ENCODE measurements around the gene SATB1.
A peak's percentile ranks its signal among the peaks of the same experiment; 100 is the strongest.

The SATB1 gene

DNA sequence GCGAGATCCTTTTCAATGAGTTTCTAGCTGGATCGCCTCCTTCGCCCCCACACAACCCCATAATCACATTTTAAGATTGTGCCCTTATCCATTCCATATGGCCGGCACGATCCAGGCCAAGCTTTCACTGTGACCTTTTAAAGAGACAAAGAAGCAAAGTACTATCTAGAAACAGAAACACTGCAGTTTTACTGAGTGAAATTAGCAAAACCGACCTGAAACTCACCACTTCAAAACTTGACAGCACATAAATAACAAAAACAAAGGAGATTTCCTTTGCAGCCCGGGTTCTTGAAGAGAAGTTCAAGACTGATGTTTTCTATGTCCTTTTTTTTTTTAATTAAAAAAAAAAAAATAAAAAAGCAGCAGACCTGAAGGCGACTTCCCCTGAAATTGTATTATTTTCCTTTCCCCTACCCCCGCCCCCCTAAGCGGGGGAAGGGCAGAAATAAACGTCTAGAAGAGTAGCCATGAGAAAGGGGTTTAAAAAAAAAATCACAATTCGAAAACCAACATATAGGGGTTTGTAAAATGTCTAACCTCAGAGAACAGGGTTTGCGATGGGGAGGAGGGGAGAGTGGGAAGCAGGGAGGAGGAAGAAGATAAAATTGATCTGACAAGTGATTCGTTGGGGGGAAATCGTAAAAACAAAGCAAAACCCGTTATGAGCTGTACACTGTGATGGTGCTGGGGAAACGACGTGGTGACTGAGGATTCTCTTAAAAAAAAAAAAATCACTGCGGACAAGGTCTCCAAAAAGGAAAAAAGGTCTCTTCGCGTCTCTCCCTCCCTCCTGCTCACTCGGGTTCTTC is 1.5 kb downstream of the SATB1 start:
- Histone ChIP-seq H3K36me3 (ENCODE audit: insufficient read depth, low read length) (no peaks in the 10 kb centered on the region), H3K9me3 (ENCODE audit: control insufficient read depth, insufficient read depth, low read length) (no peaks in the 10 kb centered on the region), H3K9ac (ENCODE audit: low read depth, low read length) (peak overlapping the region; percentile 83), H3K4me1 (ENCODE audit: insufficient read depth, low read length) (peaks cover 8% of the 10 kb centered on the region; the same call in 1 of the 2 replicates)

DNA sequence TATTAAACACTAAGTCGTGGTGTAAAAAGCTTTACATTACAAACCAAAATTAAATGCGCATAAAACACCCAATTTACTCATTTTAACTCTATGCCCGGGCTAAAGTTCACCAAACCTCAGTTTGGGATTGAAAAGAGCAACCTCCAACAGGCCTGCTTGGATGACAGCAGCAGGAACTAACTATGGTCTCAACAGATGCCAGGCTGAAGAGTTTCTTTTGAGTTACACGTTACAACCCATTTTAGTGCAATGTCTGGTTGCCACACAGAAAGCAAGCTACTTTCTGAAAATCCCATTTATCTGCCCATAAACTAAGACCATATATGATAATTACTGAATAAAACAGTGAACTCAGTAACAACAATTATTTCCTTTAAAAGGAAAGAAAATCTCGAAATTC is 2.2 kb downstream of the SATB1 start:
- H3K9me3 ChIP-seq (ENCODE audit: control insufficient read depth, insufficient read depth, low read length) = no peaks in the 10 kb centered on the region
- peak overlapping the region; percentile 83; the same call in 1 of the 2 replicates for H3K9ac ChIP-seq (ENCODE audit: low read depth, low read length)
- H3K4me1 ChIP-seq (ENCODE audit: insufficient read depth, low read length) = 0 out of 2 replicates have a peak, but pooled peaks cover 8% of the 10 kb centered on the region
- H3K36me3 ChIP-seq (ENCODE audit: insufficient read depth, low read length) = no peaks in the 10 kb centered on the region

DNA sequence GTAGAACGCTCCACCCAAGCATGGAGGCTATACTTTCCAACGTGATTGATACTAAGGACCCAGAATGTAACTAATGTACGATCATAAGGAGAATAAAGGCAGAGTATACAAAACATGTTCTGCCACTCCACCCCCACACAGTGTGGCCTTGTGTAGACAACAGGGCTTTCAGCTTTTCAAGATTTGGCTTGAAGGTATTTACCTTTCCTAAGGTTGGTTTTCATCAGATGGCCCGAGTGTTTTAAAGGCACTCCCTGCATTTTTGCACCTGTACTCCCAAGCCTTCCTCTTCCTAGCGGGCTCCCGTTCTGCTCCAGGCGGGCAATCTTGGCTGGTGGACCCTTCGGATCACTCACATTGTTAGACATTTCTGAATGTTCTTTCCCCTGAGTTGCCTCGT is 4.6 kb downstream of the SATB1 start:
- H3K9ac ChIP-seq (ENCODE audit: low read depth, low read length) = no peak overlapping the region
- 0 out of 2 replicates have a peak, but pooled peaks cover 8% of the 10 kb centered on the region for H3K4me1 ChIP-seq (ENCODE audit: insufficient read depth, low read length)
- no peaks in the 10 kb centered on the region for H3K9me3 ChIP-seq (ENCODE audit: control insufficient read depth, insufficient read depth, low read length)
- H3K36me3 ChIP-seq (ENCODE audit: insufficient read depth, low read length) = no peaks in the 10 kb centered on the region; the same call in 1 of the 2 replicates

DNA sequence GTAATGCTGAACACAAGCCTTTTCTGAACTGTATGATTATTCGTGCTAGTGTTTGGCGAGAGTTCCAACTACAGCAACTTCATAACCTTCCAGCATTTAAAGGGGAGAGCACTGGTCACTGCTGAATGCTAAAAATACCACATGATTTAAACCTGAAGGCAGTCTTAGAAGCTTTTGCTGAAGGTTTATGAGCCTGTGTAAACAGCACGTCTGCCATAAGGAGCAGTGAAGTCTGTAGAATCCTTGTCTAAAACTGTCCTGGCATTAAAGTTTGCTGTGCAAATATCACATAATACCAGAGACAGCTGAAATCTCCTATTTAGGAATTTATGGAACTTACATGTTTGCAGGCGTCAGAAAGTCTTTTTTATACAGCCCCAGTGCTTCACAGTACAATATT is 5.9 kb downstream of the SATB1 start:
- H3K9ac ChIP-seq (ENCODE audit: low read depth, low read length) = no peak overlapping the region
- 0 out of 2 replicates have a peak, but pooled peaks cover 8% of the 10 kb centered on the region for H3K4me1 ChIP-seq (ENCODE audit: insufficient read depth, low read length)
- no peaks in the 10 kb centered on the region; the same call in 1 of the 2 replicates for H3K36me3 ChIP-seq (ENCODE audit: insufficient read depth, low read length)
- H3K9me3 ChIP-seq (ENCODE audit: control insufficient read depth, insufficient read depth, low read length) = no peaks in the 10 kb centered on the region

DNA sequence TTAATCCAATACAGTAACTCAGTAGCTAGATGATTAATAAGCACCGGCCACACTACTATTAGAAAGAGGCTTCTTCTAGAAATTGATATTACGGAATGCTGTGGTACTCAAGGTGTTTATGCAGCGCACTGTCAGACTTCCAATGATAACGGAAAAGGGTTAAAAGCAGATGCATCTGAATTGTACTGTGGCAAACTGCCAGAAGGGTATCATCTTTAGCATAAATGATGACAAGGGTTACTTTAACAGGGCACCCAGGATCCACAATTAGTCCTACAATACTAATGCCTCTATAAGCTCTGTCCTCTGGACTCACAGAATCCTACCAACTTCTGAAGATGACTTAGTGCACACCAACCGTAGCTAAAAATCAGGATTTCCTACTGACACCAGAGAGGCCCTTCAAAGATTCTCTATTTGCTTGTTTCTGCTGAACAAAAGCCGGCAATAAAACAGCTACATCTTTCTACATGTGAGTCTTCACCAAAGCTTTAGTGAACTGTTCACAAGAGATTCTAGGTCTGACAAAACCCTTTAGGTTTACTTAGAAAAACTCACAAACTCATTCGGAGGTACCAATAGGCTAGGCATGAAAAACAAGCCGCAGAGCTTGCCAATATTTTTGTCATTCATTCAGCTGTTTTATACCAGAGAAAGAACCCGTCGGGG is 7.1 kb downstream of the SATB1 start:
- 0 out of 2 replicates have a peak, but pooled peaks cover 6% of the 10 kb centered on the region for H3K4me1 ChIP-seq (ENCODE audit: insufficient read depth, low read length)
- H3K9ac ChIP-seq (ENCODE audit: low read depth, low read length) = no peak overlapping the region
- no peaks in the 10 kb centered on the region; the same call in 1 of the 2 replicates for H3K36me3 ChIP-seq (ENCODE audit: insufficient read depth, low read length)
- H3K9me3 ChIP-seq (ENCODE audit: control insufficient read depth, insufficient read depth, low read length) = no peaks in the 10 kb centered on the region

DNA sequence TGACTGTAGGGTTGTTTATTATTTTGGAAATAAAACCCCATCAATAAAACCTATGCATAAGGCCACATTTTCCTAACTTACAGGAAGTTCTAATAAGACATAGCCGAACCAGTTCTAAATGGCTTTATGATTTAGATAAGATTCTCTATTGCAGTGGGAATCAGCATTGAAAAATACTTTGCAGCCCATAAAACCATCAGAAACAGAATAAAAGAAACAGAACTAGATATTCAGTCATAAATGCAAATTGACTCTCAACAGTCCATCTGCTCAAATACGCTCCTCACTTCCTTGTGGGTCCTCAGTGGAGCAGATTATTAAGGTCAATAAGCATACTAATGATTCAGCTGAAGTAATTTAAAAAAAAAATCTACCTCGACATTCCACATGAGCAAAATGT is 8.8 kb downstream of the SATB1 start:
- Histone ChIP-seq H3K9me3 (ENCODE audit: control insufficient read depth, insufficient read depth, low read length) (no peaks in the 10 kb centered on the region), H3K9ac (ENCODE audit: low read depth, low read length) (no peak overlapping the region), H3K4me1 (ENCODE audit: insufficient read depth, low read length) (no peaks in the 10 kb centered on the region), H3K36me3 (ENCODE audit: insufficient read depth, low read length) (no peaks in the 10 kb centered on the region; the same call in 1 of the 2 replicates)

DNA sequence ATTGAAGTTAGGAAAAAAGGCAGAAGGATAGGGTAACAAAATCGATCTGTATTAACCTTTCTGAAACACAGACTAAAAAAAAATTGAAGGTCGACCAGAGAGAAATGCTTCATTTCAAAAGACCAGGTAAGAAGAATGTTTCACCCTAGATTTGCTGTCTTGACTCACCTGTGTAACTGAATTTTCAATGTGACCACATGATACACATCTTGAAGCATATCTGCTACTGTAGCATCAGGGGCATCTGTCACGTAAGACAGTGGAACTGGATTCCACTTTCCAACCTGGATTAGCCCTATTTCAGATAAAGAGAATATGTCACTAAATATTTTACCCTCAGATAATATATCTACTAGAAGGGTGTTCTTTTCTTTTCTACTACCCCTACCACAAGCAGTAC is 9.3 kb downstream of the SATB1 start:
- Histone ChIP-seq H3K9me3 (ENCODE audit: control insufficient read depth, insufficient read depth, low read length) (no peaks in the 10 kb centered on the region), H3K36me3 (ENCODE audit: insufficient read depth, low read length) (no peaks in the 10 kb centered on the region; the same call in 1 of the 2 replicates), H3K9ac (ENCODE audit: low read depth, low read length) (no peak overlapping the region), H3K4me1 (ENCODE audit: insufficient read depth, low read length) (no peaks in the 10 kb centered on the region)

DNA sequence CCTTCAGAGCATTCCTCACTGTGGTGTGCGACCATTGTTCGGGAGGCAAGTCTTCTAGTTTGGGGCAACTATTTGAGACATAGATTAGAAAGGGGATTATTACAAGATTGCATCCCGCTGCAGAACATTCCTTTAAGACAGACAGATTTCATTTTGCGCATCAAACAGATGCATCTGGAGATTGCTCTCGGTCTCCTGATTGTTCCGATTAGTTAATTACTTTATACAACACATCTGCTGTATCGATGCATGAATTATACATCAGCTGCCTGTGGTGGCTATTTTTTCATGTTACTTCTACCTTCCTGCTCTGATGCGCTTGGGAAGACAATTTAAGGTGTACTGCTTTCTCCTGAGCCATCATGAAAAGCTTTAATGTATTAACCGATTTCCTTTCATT is 10.0 kb downstream of the SATB1 start:
- H3K36me3 ChIP-seq (ENCODE audit: insufficient read depth, low read length) = no peaks in the 10 kb centered on the region; the same call in 1 of the 2 replicates
- H3K9me3 ChIP-seq (ENCODE audit: control insufficient read depth, insufficient read depth, low read length) = no peaks in the 10 kb centered on the region
- no peaks in the 10 kb centered on the region for H3K4me1 ChIP-seq (ENCODE audit: insufficient read depth, low read length)
- H3K9ac ChIP-seq (ENCODE audit: low read depth, low read length) = no peak overlapping the region

DNA sequence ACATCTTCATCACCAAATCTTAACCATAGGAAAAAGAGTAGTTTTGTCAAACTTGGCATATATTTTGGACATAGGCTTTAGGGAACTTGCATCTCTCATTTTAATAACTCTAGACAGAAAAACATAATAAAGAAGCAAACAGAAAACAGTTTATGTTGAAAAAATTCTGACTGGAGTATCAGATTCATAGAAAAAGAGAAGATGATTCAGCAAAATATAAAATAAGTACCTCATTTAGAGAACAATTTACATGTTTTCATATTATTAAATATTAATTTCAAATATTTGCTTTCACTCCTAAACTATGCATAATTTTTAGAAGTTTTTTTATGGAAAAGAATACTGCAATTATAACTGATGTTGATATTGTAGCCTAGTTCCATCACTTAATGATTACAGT is 12.5 kb downstream of the SATB1 start:
- Histone ChIP-seq H3K9ac (ENCODE audit: low read depth, low read length) (no peak overlapping the region), H3K36me3 (ENCODE audit: insufficient read depth, low read length) (no peaks in the 10 kb centered on the region; the same call in 1 of the 2 replicates), H3K9me3 (ENCODE audit: control insufficient read depth, insufficient read depth, low read length) (no peaks in the 10 kb centered on the region), H3K4me1 (ENCODE audit: insufficient read depth, low read length) (no peaks in the 10 kb centered on the region; the same call in 1 of the 2 replicates)

DNA sequence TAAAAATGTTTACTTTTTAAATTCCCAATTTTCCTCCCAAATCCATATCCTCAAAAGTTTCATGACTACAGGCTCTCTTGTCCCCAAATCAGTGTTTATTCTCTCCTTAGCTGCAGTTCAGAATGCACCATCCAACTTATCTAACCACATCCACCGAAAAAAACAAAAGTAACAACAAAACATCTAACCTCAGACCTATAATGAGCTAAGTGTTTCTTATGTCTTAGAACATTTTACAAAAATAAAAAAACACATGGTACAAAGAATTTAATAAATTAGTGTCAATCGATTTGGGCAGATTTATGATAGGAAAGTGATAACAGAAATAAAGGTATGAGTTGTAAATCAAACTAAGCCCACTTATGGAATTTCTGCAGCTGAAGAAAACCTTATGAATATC is 13.6 kb downstream of the SATB1 start:
- Histone ChIP-seq H3K9me3 (ENCODE audit: control insufficient read depth, insufficient read depth, low read length) (no peaks in the 10 kb centered on the region), H3K36me3 (ENCODE audit: insufficient read depth, low read length) (no peaks in the 10 kb centered on the region; the same call in 1 of the 2 replicates), H3K9ac (ENCODE audit: low read depth, low read length) (no peak overlapping the region), H3K4me1 (ENCODE audit: insufficient read depth, low read length) (no peaks in the 10 kb centered on the region; the same call in 1 of the 2 replicates)

DNA sequence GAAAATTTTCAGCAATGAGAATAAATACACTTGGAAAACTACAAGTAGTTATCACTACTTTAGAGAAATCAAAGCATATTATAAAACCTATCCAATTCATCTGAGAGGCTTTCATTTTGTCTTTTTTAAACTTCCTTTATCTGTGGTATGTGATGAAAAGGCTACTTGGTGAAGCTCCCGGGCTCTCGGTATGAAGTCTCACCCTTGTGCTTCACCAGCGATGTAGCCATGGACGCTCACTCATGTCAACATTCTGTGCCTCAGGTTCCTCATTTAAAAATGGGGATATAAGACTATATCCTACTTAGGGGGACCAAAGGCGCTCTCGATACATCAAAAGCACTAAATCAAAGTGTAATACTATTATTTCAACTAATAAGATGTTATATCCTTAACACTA is 14.9 kb downstream of the SATB1 start:
- Histone ChIP-seq H3K9me3 (ENCODE audit: control insufficient read depth, insufficient read depth, low read length) (no peaks in the 10 kb centered on the region), H3K4me1 (ENCODE audit: insufficient read depth, low read length) (no peaks in the 10 kb centered on the region; the same call in 1 of the 2 replicates), H3K36me3 (ENCODE audit: insufficient read depth, low read length) (no peaks in the 10 kb centered on the region; the same call in 1 of the 2 replicates)

DNA sequence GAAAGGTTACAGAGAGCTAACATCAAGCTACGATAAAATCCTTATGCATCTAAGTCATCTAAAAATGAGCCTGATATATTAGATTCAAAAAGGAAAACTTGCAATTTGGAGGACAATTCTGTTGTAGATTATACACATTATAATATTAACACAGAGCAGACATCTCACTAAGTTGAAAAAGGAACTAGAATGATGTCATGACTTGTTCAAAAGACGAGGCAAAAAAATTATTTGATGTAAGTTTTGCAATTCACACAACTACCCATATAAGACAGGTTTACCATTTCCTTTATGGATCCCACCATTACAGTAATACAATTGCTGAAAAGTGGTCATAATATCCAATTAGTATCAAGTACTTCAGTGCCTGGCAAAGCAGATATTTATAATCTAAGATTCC is 15.9 kb downstream of the SATB1 start:
- H3K9ac ChIP-seq (ENCODE audit: low read depth, low read length) = no peak overlapping the region
- no peaks in the 10 kb centered on the region; the same call in 1 of the 2 replicates for H3K36me3 ChIP-seq (ENCODE audit: insufficient read depth, low read length)
- H3K4me1 ChIP-seq (ENCODE audit: insufficient read depth, low read length) = no peaks in the 10 kb centered on the region; the same call in 1 of the 2 replicates
- H3K9me3 ChIP-seq (ENCODE audit: control insufficient read depth, insufficient read depth, low read length) = no peaks in the 10 kb centered on the region

More for the DNA sequence above, 14.9 kb downstream of the SATB1 start:
- H3K9ac ChIP-seq (ENCODE audit: low read depth, low read length) = no peak overlapping the region

DNA sequence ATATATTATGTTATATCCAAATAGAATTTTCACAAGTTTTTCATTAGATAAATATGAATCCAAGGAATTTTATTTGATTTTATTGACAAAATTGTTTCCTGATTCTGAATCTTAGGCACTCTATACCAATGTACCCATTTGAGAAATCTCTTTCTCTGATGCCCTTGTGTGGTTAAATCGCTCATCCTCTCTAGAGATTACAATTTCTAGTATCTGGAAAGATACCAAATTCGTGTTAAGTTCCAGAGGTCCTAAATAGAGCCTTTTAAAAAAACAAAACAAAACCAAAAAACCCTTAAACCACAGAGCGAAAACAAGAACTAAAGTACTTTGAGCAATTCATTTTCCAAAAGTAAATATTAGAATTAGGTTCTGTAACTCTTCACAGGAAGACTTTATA is 20.0 kb downstream of the SATB1 start:
- Histone ChIP-seq H3K36me3 (ENCODE audit: insufficient read depth, low read length) (no peaks in the 10 kb centered on the region; the same call in 1 of the 2 replicates), H3K9ac (ENCODE audit: low read depth, low read length) (no peak overlapping the region), H3K4me1 (ENCODE audit: insufficient read depth, low read length) (no peaks in the 10 kb centered on the region; the same call in 1 of the 2 replicates), H3K9me3 (ENCODE audit: control insufficient read depth, insufficient read depth, low read length) (no peaks in the 10 kb centered on the region)

DNA sequence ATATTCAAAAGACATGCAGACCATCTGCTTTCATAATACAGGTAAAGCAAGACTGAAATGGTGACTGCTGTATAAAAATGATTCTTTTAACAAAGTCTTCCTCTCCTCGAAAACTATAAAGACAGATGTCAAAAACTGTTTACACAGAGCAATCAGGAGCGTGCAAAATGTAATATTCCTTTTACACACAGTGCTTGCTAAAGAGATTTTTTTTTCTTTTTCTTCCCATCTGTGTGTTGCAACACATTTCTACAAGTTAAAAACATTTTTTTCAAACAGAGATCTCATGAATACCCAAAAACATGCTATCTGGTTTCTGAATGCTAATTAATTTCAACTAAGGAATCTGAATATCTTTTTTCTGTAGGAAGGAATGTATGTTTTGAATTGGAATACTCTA is 22.1 kb downstream of the SATB1 start:
- no peak overlapping the region for H3K9ac ChIP-seq (ENCODE audit: low read depth, low read length)
- no peaks in the 10 kb centered on the region; the same call in 1 of the 2 replicates for H3K4me1 ChIP-seq (ENCODE audit: insufficient read depth, low read length)
- no peaks in the 10 kb centered on the region for H3K9me3 ChIP-seq (ENCODE audit: control insufficient read depth, insufficient read depth, low read length)
- H3K36me3 ChIP-seq (ENCODE audit: insufficient read depth, low read length) = no peaks in the 10 kb centered on the region
